Retinal pigment epithelial cell (primary cell): ENCODE results near the gene VARS1.

ENCODE experiments used
- DNase-seq: peaks from one replicate; pipeline ENCODE4 v3.0.0-alpha.2; 2010; ENCODE audit warnings: low read depth
- H3K4me3 ChIP-seq: 2 replicates; pipeline ENCODE4 v1.5.1; 2011; ENCODE audit warnings: mild to moderate bottlenecking, low read length, control low read depth, moderate library complexity
- CTCF ChIP-seq: conservative IDR thresholded peaks from 2 replicates; pipeline ENCODE4 v1.5.1; 2011; ENCODE audit warnings: low read depth, low read length, control low read depth, inconsistent platforms

Gene VARS1

DNA sequence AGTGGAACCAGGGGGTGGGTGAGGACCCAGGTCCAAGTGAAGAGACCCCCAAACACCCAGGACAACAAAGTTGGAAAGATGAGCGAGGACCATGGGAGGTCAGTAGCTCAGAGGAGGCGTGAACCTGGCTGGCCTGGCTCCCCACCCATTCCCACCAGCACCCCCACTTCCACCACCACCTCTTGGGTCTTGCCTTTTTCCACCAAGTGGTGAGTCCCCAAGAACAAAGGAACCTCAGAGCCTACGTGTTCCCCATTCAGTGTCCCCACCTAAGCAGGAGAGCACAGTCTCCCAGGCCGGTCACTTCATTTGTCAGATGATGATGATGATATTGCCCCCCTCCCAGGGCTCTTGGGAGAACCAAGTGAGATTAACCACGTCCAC lies 17.9 kb downstream of the VARS1 start:
- no peak for DNase-seq
- no peak overlapping the region for H3K4me3 ChIP-seq
- TF ChIP-seq CTCF = no peak

DNA sequence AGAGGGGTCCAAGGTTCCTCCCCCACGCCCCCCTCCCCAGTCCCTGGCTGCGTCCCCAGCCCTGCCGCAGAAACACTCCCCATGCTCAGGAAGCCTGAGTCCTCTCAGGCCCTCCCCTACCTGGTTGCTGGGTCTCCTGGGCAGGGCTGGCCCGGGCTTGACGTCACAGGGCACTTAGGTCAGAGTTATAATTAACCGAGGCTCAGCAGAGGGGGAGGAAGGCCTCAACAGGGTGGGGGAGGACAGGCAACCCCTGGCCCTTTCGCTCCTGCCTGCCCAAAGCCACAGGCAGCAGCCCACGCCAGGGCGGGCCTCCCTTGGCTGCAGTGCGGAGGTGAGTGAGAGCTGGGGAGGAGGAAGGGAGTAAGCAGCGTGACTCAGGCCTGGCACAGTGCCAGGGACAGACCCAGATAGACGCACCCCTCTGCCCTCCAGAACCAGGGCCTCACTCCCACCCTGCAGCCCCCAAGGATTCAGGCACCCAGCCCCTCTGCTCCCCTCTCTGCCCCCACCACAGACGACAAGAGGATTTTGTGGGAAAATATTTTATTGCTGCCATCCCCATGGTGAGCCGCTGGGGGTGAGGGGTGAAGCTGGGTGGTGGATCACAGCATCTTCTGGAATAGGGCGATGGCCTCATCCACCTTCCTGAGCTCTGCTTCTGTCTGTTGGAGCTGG lies 18.4 kb downstream of the VARS1 start, which contains the start of gene VWA7:
Gene VWA7, minus strand, starts transcription at position 340 of the 678 bp plus-strand sequence. CDS start 549 bp downstream, outside the sequence.
- H3K4me3 ChIP-seq = no peak within 1 kb of the TSS
- TF ChIP-seq CTCF = no peak
- peak; percentile 72 for DNase-seq

DNA sequence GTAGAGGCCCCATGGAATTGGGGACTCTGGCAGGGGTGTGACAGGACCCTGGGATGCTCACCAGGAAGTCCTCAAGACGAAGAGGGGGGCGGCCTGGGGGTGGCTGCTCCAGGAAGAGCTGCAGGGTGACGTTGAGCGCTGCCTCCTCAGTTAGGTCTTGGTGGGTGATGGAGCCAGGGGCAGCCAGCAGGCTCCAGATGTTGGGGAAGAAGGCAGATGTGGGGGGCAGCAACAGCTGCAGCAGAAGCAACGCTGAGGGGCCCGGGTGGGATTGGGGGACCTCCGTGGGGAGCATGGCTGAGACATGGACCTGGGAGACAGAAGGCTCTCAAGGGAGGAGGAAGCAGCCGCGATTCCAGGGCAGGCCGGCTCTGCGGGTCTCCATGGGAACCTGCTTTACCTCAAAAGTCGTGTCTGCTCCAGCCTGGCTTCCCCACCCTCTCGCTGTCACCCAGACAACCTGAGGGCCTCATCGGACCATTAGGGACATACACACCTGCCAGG lies 19.0 kb downstream of the VARS1 start:
- no peak overlapping the region for H3K4me3 ChIP-seq
- no peak for TF ChIP-seq CTCF
- DNase-seq = no peak

DNA sequence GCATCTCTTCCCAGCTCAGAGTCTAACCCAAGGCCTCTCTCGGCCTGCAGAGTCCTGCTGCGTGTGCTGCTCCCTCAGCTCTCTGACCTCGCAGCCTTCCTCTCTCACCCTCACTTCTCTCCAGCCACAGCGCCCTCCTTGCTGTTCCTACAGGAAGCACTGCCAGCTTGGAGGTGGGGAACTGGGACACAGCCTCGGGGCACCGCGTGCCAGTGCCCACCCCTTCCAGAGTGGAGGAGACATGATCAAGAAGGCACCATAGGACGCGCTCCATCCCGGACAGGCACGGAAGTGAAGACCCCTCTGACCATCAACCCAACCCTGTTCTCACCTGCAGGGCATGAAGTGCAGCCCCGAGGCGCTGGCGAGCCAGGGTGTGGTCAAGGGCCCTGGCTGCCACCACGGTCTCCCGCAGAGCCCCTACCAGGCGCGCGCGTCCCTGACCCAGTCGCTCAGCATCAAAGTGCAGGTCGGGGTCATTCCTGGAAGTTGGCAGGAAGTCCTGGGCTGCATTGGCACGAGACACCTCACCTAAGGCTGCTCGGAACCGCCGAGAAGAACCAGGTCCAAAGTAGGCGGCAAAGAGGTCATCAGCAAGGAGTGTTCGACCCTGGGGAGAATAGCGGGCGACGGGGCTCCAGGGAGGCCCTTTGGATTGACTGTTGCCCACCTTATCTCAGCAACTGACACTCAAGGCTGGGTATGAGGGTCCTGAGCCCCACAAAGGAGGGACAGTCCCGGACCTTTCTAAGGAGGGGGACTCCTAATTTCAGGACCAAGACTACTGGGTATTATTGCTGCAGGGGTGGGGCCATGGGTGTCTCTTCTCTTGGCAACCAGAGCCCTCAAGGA lies 19.7 kb downstream of the VARS1 start:
- H3K4me3 ChIP-seq = no peak overlapping the region
- no peak for DNase-seq
- no peak for TF ChIP-seq CTCF

DNA sequence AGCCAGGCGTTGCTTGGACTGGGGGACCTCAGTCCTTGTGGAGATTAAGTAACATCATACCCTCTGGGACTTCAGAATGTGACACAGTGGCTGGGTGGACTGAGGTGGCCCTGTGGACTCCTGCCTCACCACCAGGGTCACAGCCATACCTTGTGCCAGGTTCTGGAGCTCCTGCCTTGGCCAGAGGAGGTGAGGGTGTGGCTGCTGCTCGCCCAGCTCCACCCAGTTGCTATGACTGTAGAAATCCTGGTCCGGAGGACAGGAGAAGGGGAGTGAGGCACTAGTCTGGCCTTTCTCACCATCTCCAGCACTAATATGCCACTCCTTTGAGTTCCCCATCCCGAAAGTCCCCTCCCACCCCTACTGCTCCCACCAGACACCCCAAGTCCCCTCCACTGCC lies 20.4 kb downstream of the VARS1 start:
- TF ChIP-seq CTCF = no peak
- DNase-seq = no peak
- no peak overlapping the region for H3K4me3 ChIP-seq

GRCh38 chr6:31771992-31772358 lies 23.6 kb downstream of the VARS1 start:
- no peak for DNase-seq
- TF ChIP-seq CTCF = no peak
- no peak overlapping the region for H3K4me3 ChIP-seq
